IMR-90 (cell line): ENCODE results near the gene TNRC6C. TPM values are rescaled to one million over a fixed set of nuclear protein-coding genes. Genes with fewer than 3 reads are reported as not detected.
A peak's percentile ranks its signal among the peaks of the same experiment; 100 is the strongest.

Experiments used
- ATAC-seq: fragments of 200-7000 bp; cut with Tn5 transposase; 2 replicates; pipeline ENCODE4 v1.9.1; 2020; ENCODE audit warnings: low read depth, mild to moderate bottlenecking, moderate library complexity
- BruUV-seq: library from RNA; stranded (reverse); fragments of 400-500 nt; replicated peaks from 2 replicates; lab custom pipeline; 2021; lab: Mats Ljungman, UMichigan
- CTCF ChIA-PET: fragments of 300-600 bp; formaldehyde crosslinking; extraction: SDS; loops from one replicate; lab custom pipeline; 2021; ENCODE audit warnings: antibody characterized with exemption; lab: Yijun Ruan, JAX
- POLR2A ChIA-PET: fragments of 300-600 bp; sonication (Branson Sonifier 250); formaldehyde crosslinking; loops from one replicate; lab custom pipeline; 2022; ENCODE audit warnings: antibody characterized with exemption; ENCODE audit not compliant: unreplicated experiment; lab: Charles Lee
- DNase-seq: peaks from one replicate; pipeline ENCODE4 v3.0.0; 2013
- H2AFZ ChIP-seq: replicated peaks from 2 replicates; pipeline ENCODE3; 2013; ENCODE audit warnings: low read length, mild to moderate bottlenecking; ENCODE audit not compliant: poor library complexity
- H2AK5ac ChIP-seq: 2 replicates; pipeline ENCODE4 v1.6.1; 2013; ENCODE audit warnings: low read depth, low read length, inconsistent platforms
- H2AK9ac ChIP-seq: replicated peaks from 2 replicates; pipeline ENCODE3; 2013; ENCODE audit warnings: mild to moderate bottlenecking, low read depth, low read length, moderate library complexity; ENCODE audit not compliant: poor library complexity
- H2BK120ac ChIP-seq: 2 replicates; pipeline ENCODE4 v1.6.1; 2013; ENCODE audit warnings: low read depth, low read length, inconsistent platforms
- H2BK15ac ChIP-seq: 3 replicates; pipeline ENCODE4 v1.6.1; 2013; ENCODE audit warnings: low read depth, low read length, inconsistent platforms
- H2BK20ac ChIP-seq: 2 replicates; pipeline ENCODE4 v1.6.1; 2013; ENCODE audit warnings: low read depth, mild to moderate bottlenecking, inconsistent platforms, low read length, moderate library complexity
- H2BK5ac ChIP-seq: 2 replicates; pipeline ENCODE4 v1.6.1; 2013; ENCODE audit warnings: mild to moderate bottlenecking, low read depth, low read length, inconsistent platforms; ENCODE audit not compliant: poor library complexity, severe bottlenecking
- H3K14ac ChIP-seq: replicated peaks from 2 replicates; pipeline ENCODE4 v1.6.1; 2013; ENCODE audit warnings: low read depth, low read length, inconsistent platforms
- H3K18ac ChIP-seq: 2 replicates; pipeline ENCODE4 v1.6.1; 2013; ENCODE audit warnings: low read depth, low read length, control low read depth
- H3K23ac ChIP-seq: 2 replicates; pipeline ENCODE4 v1.6.1; 2013; ENCODE audit warnings: low read depth, low read length, inconsistent platforms
- H3K27ac ChIP-seq: 2 replicates; pipeline ENCODE4 v1.5.1; 2013; ENCODE audit warnings: mild to moderate bottlenecking, control low read depth, low read length; ENCODE audit not compliant: insufficient read depth
- H3K27me3 ChIP-seq: 2 replicates; pipeline ENCODE4 v1.6.1; 2013; ENCODE audit warnings: low read length; ENCODE audit not compliant: control insufficient read depth, insufficient read depth
- H3K36me3 ChIP-seq: 2 replicates; pipeline ENCODE4 v1.6.1; 2013; ENCODE audit warnings: low read length, mixed read lengths; ENCODE audit not compliant: control insufficient read depth, insufficient read depth
- H3K4ac ChIP-seq: 2 replicates; pipeline ENCODE4 v1.6.1; 2013; ENCODE audit warnings: low read depth, low read length, inconsistent platforms
- H3K4me1 ChIP-seq: 2 replicates; pipeline ENCODE4 v1.6.1; 2013; ENCODE audit warnings: low read length, mixed read lengths; ENCODE audit not compliant: control insufficient read depth, insufficient read depth
- H3K4me2 ChIP-seq: 2 replicates; pipeline ENCODE4 v1.6.1; 2013; ENCODE audit warnings: low read depth, mild to moderate bottlenecking, control low read depth, low read length, moderate library complexity
- H3K4me3 ChIP-seq: 2 replicates; pipeline ENCODE4 v1.5.1; 2013; ENCODE audit warnings: low read depth, mild to moderate bottlenecking, control low read depth, low read length, moderate library complexity; ENCODE audit not compliant: insufficient read depth
- H3K56ac ChIP-seq: 2 replicates; pipeline ENCODE4 v1.6.1; 2013; ENCODE audit warnings: low read length, inconsistent platforms; ENCODE audit not compliant: insufficient read depth; ENCODE audit errors: extremely low read depth
- H3K79me1 ChIP-seq, 2 experiments: 2 replicates each; pipeline ENCODE4 v1.6.1; 2013; ENCODE audit warnings: low read length in 2 of 2, inconsistent platforms in 1 of 2, low read depth in 1 of 2
- H3K9ac ChIP-seq: 2 replicates; pipeline ENCODE4 v1.6.1; 2013; ENCODE audit warnings: low read depth, low read length, control low read depth
- H3K9me1 ChIP-seq: 2 replicates; pipeline ENCODE4 v1.6.1; 2013; ENCODE audit warnings: low read length, inconsistent platforms; ENCODE audit not compliant: insufficient read depth
- H3K9me3 ChIP-seq: 2 replicates; pipeline ENCODE4 v1.6.1; 2013; ENCODE audit warnings: low read length; ENCODE audit not compliant: control insufficient read depth, insufficient read depth
- H4K20me1 ChIP-seq: 2 replicates; pipeline ENCODE4 v1.6.1; 2013; ENCODE audit warnings: low read length, inconsistent platforms; ENCODE audit not compliant: insufficient read depth
- H4K5ac ChIP-seq: 2 replicates; pipeline ENCODE4 v1.6.1; 2013; ENCODE audit warnings: mild to moderate bottlenecking, low read depth, low read length, control low read depth
- H4K8ac ChIP-seq, 2 experiments: 2 replicates each; pipeline ENCODE4 v1.6.1; 2013; ENCODE audit warnings: low read depth in 2 of 2, low read length in 2 of 2, control low read depth in 1 of 2, inconsistent platforms in 1 of 2
- H4K91ac ChIP-seq: 2 replicates; pipeline ENCODE4 v1.6.1; 2013; ENCODE audit warnings: low read depth, low read length, inconsistent platforms; ENCODE audit not compliant: insufficient read depth
- BHLHE40 ChIP-seq: fragments of 150-350 bp; IDR thresholded peaks from 2 replicates; pipeline ENCODE4 v1.6.1; 2016; ENCODE audit warnings: mild to moderate bottlenecking, low read depth, low read length
- CEBPB ChIP-seq: IDR thresholded peaks from 2 replicates; pipeline ENCODE4 v1.6.1; 2012; ENCODE audit warnings: low read depth, low read length, improper control_type of control experiment
- CHD1 ChIP-seq: IDR thresholded peaks from 2 replicates; pipeline ENCODE4 v1.6.1; 2012; ENCODE audit warnings: low read depth, low read length, improper control_type of control experiment
- CTCF ChIP-seq: conservative IDR thresholded peaks from 2 replicates; pipeline ENCODE4 v1.5.1; 2012; ENCODE audit warnings: mild to moderate bottlenecking, low read depth, low read length, improper control_type of control experiment
- ELK1 ChIP-seq: fragments of 150-350 bp; IDR thresholded peaks from 2 replicates; pipeline ENCODE4 v1.6.1; 2016; ENCODE audit warnings: low read depth, mild to moderate bottlenecking, low read length, moderate library complexity, borderline replicate concordance
- FOS ChIP-seq: fragments of 150-350 bp; IDR thresholded peaks from 2 replicates; pipeline ENCODE4 v1.6.1; 2016; ENCODE audit warnings: low read depth, low read length
- MAZ ChIP-seq: IDR thresholded peaks from 2 replicates; pipeline ENCODE4 v1.6.1; 2012; ENCODE audit warnings: low read depth, mild to moderate bottlenecking, low read length, improper control_type of control experiment, moderate library complexity, borderline replicate concordance
- MXI1 ChIP-seq: IDR thresholded peaks from 2 replicates; pipeline ENCODE4 v1.6.1; 2012; ENCODE audit warnings: low read depth, mild to moderate bottlenecking, low read length, moderate library complexity, borderline replicate concordance
- POLR2A ChIP-seq: IDR thresholded peaks from 2 replicates; pipeline ENCODE4 v1.6.1; 2012; ENCODE audit warnings: mild to moderate bottlenecking, low read depth, low read length
- RCOR1 ChIP-seq: IDR thresholded peaks from 2 replicates; pipeline ENCODE4 v1.6.1; 2012; ENCODE audit warnings: mild to moderate bottlenecking, low read length, improper control_type of control experiment; ENCODE audit not compliant: insufficient replicate concordance
- RFX5 ChIP-seq: IDR thresholded peaks from 2 replicates; pipeline ENCODE4 v1.8.0; 2012; ENCODE audit warnings: low read depth, mild to moderate bottlenecking, low read length, moderate library complexity
- WGBS, 2 experiments: methylation state at CpG; one replicate each; pipeline versions ENCODE4 v1.1.5 to v1.1.7; 2013; ENCODE audit warnings: missing lambda C conversion rate in 2 of 2; ENCODE audit not compliant: insufficient read length in 1 of 2; ENCODE audit errors: extremely low coverage in 2 of 2; 5-methylcytosine and 5-hydroxymethylcytosine counted together
- dilution Hi-C: fragments of 300-500 bp; cut with HindIII; formaldehyde crosslinking; loops from one replicate; pipeline ENCODE4 v1.14.3; 2018; ENCODE audit warnings: low sequenced_read_pairs; ENCODE audit not compliant: unreplicated experiment
- in situ Hi-C: fragments of 300-500 bp; cut with MboI; formaldehyde crosslinking; loops from 3 replicates; pipeline ENCODE4 v1.14.3; 2019; ENCODE audit warnings: low sequenced_read_pairs, inconsistent platforms, mixed read lengths
- intact Hi-C: fragments of 100-400 bp; cut with micrococcal nuclease; formaldehyde crosslinking; loops from 2 replicates; pipeline ENCODE4 v1.10.0; 2022
- polyA plus RNA-seq, 3 experiments: library from polyadenylated mRNA; depleted of rRNA; stranded (reverse); fragments of >200 nt; gene quantifications; 2 replicates each; pipeline ENCODE4 v1.2.3, GENCODE V29; 2012; ENCODE audit warnings: low replicate concordance in 1 of 3
- total RNA-seq: library from RNA; depleted of rRNA; stranded (reverse); fragments of >200 nt; gene quantifications from 2 replicates; pipeline ENCODE4 v1.2.3, GENCODE V29; 2012
- TF ChIP-seq, protein P1 (sequence below): fragments of 150-350 bp; IDR thresholded peaks from 2 replicates; pipeline ENCODE4 v1.6.1; 2017; ENCODE audit warnings: mild to moderate bottlenecking, antibody characterized with exemption, low read length, low read depth

The TNRC6C gene
- total and polyA plus RNA-seq, 2 of the 4 experiments (the other 2 are of a cell fraction) = 1.6 to 2.7 TPM

DNA sequence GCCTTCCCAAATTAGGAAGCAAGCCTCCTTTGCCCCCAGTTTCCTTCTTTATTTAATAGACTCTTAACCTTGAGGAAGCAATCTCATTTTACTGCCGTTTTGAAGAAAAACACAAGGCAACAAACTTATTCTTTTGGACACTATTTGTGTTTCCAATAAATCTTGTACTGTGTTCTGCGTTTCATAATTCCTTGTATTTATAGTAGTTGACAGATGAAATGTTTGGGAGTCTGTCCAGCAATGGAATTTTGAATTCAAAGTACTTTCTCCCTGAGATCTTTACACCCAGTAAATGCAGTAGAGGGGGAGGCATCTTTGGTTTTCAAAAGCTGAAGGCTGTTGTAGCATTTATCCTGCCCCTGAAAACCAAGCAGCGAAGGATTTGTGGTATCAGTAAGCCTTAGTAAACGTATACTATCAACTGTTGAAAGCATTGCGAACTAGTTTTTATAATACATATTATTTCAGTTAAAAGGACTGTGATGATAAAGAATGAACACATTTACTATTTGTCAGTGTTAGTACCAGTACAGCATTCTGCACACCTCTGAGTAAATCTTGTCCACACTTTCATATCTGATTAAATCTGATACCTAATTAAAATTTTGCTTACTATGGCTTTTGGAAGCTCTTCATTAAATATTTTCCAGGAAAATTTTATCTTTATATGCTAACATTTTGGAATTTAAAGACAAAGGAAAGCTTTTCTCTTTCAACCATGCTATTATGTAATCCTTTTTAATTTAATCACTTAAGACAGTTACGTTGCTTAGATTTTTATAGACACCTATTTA is 83.1 kb downstream of the TNRC6C start:
- peak; percentile 43 for ATAC-seq
- WGBS, 2 experiments = no CpG with 5 or more reads among the region's 6 CpGs
- POLR2A ChIA-PET = interaction anchor here (0.5 to 1.2 kb wide), 3 partner anchors 12 to 507 kb away, joined by 3 to 5 read pairs (median 4); partner anchors contain the start of gene TNRC6C

More for the DNA sequence above, 83.1 kb downstream of the TNRC6C start:
- H4K8ac ChIP-seq = peak overlapping the region; percentile 96 to 99
- intact Hi-C loops (no loop called here), dilution Hi-C loops (no loop called here), in situ Hi-C loops (no loop called here)
- peak overlapping the region; percentile 97 for H3K14ac ChIP-seq
- peak overlapping the region; percentile 91 for H3K56ac ChIP-seq
- H3K4ac ChIP-seq = peak overlapping the region; percentile 98
- peaks cover 9% of the 10 kb centered on the region for H3K9me1 ChIP-seq
- no peak for DNase-seq
- H4K91ac ChIP-seq = peak overlapping the region; percentile 96
- peak overlapping the region; percentile 98 for H3K18ac ChIP-seq
- H2AK9ac ChIP-seq = peak overlapping the region; percentile 75
- H3K9me3 ChIP-seq = no peaks in the 10 kb centered on the region
- BruUV-seq = no TSS peak
- TF ChIP-seq POLR2A = no peak
- no peak for TF ChIP-seq RCOR1
- no peak for TF ChIP-seq BHLHE40
- no peak for TF ChIP-seq ELK1
- TF ChIP-seq MXI1 = no peak
- TF ChIP-seq MAZ = no peak
- TF ChIP-seq, protein P1, sequence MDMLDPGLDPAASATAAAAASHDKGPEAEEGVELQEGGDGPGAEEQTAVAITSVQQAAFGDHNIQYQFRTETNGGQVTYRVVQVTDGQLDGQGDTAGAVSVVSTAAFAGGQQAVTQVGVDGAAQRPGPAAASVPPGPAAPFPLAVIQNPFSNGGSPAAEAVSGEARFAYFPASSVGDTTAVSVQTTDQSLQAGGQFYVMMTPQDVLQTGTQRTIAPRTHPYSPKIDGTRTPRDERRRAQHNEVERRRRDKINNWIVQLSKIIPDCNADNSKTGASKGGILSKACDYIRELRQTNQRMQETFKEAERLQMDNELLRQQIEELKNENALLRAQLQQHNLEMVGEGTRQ = no peak
- TF ChIP-seq RFX5 = no peak
- TF ChIP-seq CEBPB = no peak
- no peak for TF ChIP-seq FOS
- no peak for TF ChIP-seq CTCF
- no peak for TF ChIP-seq CHD1
- CTCF ChIA-PET = interaction anchor here (0.7 to 2.1 kb wide), 5 partner anchors 22 to 52 kb away, joined by 3 to 9 read pairs (median 4); no protein-coding TSS in a partner anchor
- peaks cover 6 to 35% of the 10 kb centered on the region in 2 experiments; a peak in 3 of 4 replicates for H3K79me1 ChIP-seq
- H4K5ac ChIP-seq = peak overlapping the region; percentile 98
- H2BK120ac ChIP-seq = peak overlapping the region; percentile 97
- peak overlapping the region; percentile 98; the same call in 2 of the 3 replicates for H2BK15ac ChIP-seq
- peak overlapping the region; percentile 93 for H2BK5ac ChIP-seq
- peak overlapping the region; percentile 86 for H2BK20ac ChIP-seq
- H3K4me3 ChIP-seq = peak overlapping the region; percentile 79
- no peaks in the 10 kb centered on the region for H3K4me1 ChIP-seq
- H2AK5ac ChIP-seq = peak overlapping the region; percentile 60; the same call in 1 of the 2 replicates
- H3K9ac ChIP-seq = peak overlapping the region; percentile 86
- H4K20me1 ChIP-seq = no peaks in the 10 kb centered on the region
- peak overlapping the region; percentile 97 for H2AFZ ChIP-seq
- peak overlapping the region; percentile 99 for H3K23ac ChIP-seq
- no peaks in the 10 kb centered on the region for H3K27me3 ChIP-seq
- H3K4me2 ChIP-seq = peak overlapping the region; percentile 98
- H3K27ac ChIP-seq = peak overlapping the region; percentile 97
- H3K36me3 ChIP-seq = peaks cover 7% of the 10 kb centered on the region; the same call in 1 of the 2 replicates
